NK-92 treated with Interleukin-12 subunit alpha and Interleukin-12 subunit beta, amount 100 ng/mL, for 24 hours (cell line): ENCODE measurements around the gene PFDN2.
A peak's percentile ranks its signal among the peaks of the same experiment; 100 is the strongest.
"Not testable (repeated sequence)": the region's sequence is repeated elsewhere in the genome, so short reads cannot be mapped to it uniquely, and the experiment has no call there.

Experiments
- DNase-seq: peaks from one replicate; lab custom pipeline; 2025; lab: John Stamatoyannopoulos, UW

Gene PFDN2

GRCh38 chr1:161138431-161138830, 20.6 kb upstream of the PFDN2 start:
- no peak for DNase-seq

DNA sequence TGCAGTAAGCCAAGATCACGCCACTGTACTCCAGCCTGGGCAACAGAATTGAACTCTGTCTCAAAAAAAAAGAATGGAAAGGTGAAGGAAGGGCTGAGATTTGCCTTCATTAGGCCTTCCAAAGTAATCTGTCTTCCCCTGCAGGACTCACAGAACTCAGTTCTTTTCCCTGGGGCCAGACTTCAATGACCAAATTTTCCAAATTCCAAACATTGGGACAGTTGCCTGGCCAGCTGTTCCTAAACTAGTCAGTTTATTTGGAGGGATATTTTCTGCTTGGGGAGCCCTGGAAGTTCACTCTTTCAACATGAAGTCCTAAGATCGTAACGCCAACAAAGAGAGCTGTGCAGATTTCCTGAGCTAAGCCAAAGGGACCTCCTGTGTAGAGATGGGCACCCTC, 20.0 kb upstream of the PFDN2 start:
- DNase-seq, result no peak

GRCh38 chr1:161133220-161133740, 15.4 kb upstream of the PFDN2 start:
- no peak for DNase-seq

DNA sequence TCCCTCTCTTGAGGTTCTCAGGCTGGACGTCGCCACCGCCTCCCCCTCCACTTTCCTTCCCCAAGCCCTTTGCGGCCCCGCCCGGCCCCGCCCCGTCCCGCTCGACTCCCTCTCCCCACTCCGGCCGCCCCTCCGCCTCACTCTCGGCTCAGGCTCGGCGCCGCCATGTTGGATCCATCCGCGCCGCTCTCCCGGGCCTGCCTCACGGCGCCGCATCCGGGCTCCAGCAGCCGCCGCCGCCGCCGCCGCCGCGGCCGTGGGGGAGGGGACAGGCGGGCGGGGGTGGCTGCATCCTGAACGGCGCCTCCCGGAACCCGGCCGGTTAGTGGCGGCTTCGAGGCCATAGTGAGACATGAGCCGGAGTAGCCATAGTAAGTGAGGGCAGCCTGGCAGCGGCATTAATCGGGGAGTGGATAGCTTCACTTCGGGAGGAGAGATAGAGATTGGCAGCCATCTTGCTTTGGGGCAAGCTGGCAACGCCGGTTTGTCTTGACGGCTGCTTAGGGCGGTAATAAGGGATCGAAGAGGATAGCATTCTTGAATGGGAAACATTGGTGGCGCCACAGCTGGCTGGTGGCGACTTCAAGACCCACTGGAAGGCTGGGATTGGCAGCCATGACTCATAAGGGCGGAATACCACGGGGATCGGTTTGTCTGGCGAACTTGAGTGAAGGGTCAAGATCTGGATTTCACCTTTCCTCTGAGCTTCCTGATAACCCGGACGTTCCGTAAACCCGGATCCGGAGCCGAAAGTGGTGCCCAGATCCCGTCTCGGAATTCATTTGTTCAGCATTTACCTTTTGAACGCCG, 14.8 kb upstream of the PFDN2 start, which contains the start of gene DEDD:
Gene DEDD (minus strand): TSS at position 258 of the 810 bp plus-strand sequence. CDS start 8,205 bp downstream, outside the sequence.
- peak; percentile 78 for DNase-seq

GRCh38 chr1:161131523-161132409, 13.9 kb upstream of the PFDN2 start:
- no peak for DNase-seq

DNA sequence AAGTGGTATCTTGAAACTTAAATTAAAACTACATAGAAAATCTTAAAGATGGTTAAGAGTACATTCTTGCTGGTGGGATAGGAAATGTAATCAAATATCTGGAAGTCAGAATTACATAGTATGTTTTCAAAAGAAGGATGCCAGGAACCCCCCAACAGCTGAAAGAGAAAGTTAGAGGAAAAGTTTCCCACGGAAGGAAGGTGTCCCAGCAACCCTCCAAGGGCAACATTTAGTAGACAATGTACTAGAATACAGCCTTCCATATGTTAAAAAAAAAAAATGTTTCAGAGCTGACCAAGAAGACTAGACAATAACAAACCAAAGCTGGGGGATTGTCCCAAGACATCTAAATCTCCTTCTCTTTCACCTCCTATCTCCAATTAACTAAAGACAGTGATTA, 12.4 kb upstream of the PFDN2 start:
- DNase-seq, result no peak

DNA sequence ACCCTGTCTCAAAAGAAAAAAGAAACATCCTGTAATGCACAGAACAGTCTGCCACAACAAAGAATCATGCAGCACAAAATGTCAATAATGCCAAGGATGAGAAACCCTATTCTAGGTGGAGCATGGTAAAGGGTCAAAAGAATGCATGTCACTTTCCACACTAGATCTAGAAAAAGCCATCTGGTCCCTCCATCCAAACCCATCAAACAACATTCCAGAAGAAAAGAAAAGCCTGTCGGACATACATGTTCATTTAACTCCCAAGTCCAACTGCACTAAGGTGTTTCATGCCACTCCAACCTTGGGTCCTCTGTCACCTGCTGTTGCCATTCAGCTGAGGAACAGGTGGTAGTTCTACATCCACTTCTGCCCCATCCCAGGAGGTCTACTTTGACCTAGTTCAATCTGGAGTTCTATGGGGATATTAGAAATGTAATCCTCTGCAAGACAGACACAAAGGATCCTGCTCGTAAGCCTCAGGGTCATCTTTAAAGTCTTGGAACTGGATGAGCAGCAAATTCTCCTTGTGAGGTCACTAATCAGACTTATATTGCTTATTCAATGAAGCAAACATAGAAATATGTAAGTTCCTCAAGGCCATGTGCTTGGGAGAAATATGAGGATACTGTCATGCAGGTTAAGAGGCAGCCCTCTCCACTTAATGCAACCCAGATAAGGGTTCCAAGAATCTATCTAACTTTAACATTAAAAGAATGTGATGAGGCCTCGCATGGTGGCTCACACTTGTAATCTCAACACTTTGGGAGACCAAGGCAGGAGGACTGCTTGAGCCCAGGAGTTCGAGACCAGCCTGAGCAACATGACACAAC, 11.0 kb upstream of the PFDN2 start:
- DNase-seq, result no peak

DNA sequence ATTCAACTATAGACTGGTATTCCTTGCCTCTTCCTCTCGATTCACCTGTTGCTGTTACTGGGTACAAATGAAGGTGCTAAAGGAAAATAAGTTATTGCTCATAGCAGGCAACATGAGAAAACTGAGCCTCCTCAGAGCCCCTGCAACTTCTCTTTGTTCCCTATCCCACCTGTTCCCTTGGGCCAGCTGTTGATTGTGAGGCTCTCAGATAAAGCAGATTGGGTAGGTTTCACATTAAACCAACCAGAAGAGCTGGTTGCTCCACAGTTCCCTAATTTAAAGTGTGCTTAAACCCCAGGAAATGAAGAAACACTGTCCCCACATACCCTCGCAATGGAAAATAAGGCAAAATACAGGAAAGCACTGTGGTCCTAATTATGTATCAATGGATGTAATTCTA, 9.8 kb upstream of the PFDN2 start:
- DNase-seq, result no peak

- DNase-seq, result no peak
These were observed 5.1 kb upstream of the PFDN2 start for GRCh38 chr1:161122967-161123366.

GRCh38 chr1:161121834-161122233, 4.0 kb upstream of the PFDN2 start:
- no peak for DNase-seq

GRCh38 chr1:161121042-161121650, 3.3 kb upstream of the PFDN2 start:
- no peak for DNase-seq

GRCh38 chr1:161119092-161119903, 1.5 kb upstream of the PFDN2 start:
- DNase-seq, result no peak

DNA sequence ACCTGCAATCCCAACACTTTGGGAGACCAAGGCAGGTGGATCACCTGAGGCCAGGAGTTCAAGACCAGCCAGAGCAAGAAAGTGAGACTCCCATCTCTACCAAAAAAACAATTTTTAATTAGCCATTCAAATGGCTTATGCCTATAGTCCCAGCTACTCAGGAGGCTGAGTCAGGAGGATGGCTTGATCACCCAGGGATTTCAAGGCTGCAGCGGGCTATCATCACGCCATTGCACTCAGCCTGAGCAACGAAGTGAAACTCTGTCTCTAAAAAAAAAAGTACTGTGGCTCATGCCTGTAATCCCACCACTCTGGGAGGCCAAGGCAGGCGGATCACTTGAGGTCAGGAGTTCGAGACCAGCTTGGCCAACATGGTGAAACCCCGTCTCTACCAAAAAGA, 1.9 kb downstream of the PFDN2 start:
- DNase-seq, result not testable (repeated sequence)

- DNase-seq, result peak; percentile 28
These were observed 2.6 kb downstream of the PFDN2 start for GRCh38 chr1:161115132-161115711.

GRCh38 chr1:161114556-161114955, 3.3 kb downstream of the PFDN2 start:
- no peak for DNase-seq

DNA sequence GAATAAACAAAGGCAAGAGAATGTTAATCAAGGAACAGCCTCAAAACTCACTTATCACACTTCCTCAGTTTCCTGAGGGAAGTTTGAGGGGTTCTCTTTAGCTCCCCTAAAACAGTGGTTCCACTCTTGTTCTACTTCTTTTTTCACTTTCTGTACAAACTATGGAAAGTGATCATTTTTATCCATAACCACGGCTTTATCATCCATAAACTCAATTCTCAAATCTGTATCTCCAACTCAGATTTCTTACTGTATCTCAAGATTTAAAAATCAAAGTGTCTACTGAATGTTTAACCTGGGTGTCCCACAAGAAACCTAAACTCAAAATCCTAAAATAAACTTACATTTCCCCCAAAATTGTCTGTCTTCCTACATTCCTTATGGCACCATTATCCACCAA, 3.9 kb downstream of the PFDN2 start:
- no peak for DNase-seq

DNA sequence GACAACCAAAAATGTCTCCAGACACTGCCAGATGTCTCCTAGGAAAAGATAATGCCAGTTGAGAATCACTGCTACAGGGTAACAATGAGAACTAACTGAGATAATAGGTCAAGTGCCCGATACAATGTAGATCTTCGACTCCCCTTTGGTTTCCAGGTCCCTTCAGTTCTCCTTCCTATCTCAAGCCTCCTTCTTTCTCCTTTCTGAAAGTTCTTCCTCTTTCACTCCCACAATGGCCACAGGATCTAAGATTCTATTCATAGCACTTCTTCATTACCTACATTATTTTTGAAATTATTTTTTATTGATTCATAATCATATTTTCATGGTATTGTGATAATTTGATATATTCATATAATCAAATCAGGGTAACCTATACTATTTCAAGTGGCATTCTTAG, 6.3 kb downstream of the PFDN2 start:
- no peak for DNase-seq

- no peak for DNase-seq
These were observed 6.7 kb downstream of the PFDN2 start for GRCh38 chr1:161111117-161111516.

GRCh38 chr1:161106431-161106830, 11.4 kb downstream of the PFDN2 start:
- DNase-seq, result no peak

DNA sequence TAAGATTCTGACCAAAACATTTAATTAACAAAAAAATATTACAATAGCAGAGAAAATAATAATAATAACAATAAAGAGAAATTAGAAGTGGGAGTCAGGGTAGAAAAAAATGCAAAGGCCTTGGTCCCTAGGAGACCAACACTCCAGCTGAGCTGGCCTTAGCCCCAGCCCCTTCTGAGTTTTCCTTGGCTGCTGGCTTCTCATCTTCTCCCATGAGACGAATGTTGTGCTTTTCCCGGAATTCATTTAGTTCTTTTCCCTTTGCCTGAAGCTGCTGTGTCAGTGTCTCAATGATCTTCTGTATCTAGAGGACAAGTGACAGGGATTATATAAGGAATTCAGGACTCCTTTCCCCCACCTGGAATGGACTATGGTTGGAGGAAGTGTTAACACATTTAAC, 17.3 kb downstream of the PFDN2 start:
- no peak for DNase-seq
